ENCODE data around the gene TAC3. TPM values are rescaled to one million over a fixed set of nuclear protein-coding genes. Genes with fewer than 3 reads are reported as not detected.
"Not testable (repeated sequence)": the region's sequence is repeated elsewhere in the genome, so short reads cannot be mapped to it uniquely, and the experiment has no call there.

Gene TAC3
- total and polyA plus RNA-seq, 8 donors, result 0.23 to 4.4 TPM; not detected in 6

DNA sequence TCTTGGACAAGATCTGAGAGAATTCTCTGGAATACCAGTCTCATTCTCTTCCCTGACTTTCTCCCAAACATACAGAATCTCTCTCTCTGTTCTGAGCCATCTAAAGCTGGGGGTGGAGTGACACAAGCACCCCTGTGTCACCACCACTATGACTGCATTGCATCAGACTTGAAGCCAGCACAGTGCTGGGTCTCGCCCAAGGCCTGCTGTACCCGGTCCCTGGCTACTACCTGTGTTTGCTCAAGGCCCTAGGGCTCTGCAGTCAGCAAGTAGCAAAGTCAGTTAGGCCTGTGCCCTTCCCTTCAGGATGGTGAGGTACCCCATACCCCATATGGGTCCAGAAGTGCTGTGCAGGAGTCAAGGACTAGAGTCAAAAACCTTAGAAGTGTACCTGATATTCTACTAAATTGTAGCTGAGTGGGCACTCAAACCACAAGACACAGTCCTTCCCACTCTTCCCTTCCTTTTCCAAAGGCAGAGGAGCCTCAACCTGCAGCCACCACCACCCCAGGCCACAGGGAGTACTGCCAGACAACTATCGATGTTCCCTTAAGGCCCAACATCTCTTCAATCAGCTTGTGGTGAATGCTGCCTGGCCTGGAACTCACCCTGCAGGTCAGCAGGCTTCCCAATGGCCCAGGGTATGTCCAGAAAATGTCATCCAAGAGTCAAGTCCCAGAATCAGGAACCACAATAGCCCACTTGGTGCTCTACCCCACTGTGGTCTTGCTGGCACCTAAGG is 37.8 kb downstream of the TAC3 start:
- no peak overlapping the region for H3K4me3 ChIP-seq
- DNase-seq (no peak), ATAC-seq (no peak), FAIRE-seq (no peak)
- intact Hi-C loops (cut with DNase I), result no loop called here
- no peaks in the 10 kb centered on the region for H3K9me3 ChIP-seq
- no peaks in the 10 kb centered on the region for H3K4me1 ChIP-seq
- TF ChIP-seq, protein P1, sequence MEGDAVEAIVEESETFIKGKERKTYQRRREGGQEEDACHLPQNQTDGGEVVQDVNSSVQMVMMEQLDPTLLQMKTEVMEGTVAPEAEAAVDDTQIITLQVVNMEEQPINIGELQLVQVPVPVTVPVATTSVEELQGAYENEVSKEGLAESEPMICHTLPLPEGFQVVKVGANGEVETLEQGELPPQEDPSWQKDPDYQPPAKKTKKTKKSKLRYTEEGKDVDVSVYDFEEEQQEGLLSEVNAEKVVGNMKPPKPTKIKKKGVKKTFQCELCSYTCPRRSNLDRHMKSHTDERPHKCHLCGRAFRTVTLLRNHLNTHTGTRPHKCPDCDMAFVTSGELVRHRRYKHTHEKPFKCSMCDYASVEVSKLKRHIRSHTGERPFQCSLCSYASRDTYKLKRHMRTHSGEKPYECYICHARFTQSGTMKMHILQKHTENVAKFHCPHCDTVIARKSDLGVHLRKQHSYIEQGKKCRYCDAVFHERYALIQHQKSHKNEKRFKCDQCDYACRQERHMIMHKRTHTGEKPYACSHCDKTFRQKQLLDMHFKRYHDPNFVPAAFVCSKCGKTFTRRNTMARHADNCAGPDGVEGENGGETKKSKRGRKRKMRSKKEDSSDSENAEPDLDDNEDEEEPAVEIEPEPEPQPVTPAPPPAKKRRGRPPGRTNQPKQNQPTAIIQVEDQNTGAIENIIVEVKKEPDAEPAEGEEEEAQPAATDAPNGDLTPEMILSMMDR (IDR thresholded peaks at IDR 0.05), result no peak
- no peaks in the 10 kb centered on the region for H3K27me3 ChIP-seq
- WGBS, 2 donors, result 74 to 84% methylated on average over 3 of the region's 3 CpGs
- H3K36me3 ChIP-seq, result no peaks in the 10 kb centered on the region
- H3K27ac ChIP-seq, result no peak overlapping the region

DNA sequence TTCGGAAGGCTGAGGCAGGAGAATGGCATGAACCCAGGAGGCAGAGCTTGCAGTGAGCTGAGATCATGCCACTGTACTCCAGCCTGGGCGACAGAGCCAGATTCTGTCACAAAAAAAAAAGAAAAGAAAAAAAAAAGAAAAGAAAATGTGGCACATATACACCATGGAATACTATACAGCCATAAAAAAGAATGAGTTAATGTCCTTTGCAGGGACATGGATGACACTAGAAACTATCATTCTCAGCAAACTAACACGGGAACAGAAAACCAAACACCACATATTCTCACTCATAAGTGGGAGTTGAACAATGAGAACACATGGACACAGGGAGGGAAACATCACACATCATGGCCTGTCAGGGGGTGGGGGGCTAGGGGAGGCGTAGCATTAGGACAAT is 39.0 kb downstream of the TAC3 start:
- H3K36me3 ChIP-seq; ATAC-seq; H3K27ac ChIP-seq; DNase-seq; FAIRE-seq; H3K4me1 ChIP-seq; H3K9me3 ChIP-seq; intact Hi-C loops (cut with DNase I); H3K27me3 ChIP-seq; H3K4me3 ChIP-seq: not testable (repeated sequence)
- WGBS, 2 donors, result 85 to 93% methylated on average over 3 to 4 of the region's 4 CpGs

- H3K4me1 ChIP-seq; ATAC-seq; DNase-seq; H3K27ac ChIP-seq; H3K36me3 ChIP-seq; H3K9me3 ChIP-seq; H3K27me3 ChIP-seq; FAIRE-seq; intact Hi-C loops (cut with DNase I); H3K4me3 ChIP-seq: not testable (repeated sequence)
- WGBS, 2 donors, result 70 to 81% methylated on average over 3 of the region's 3 CpGs
These were observed 42.1 kb downstream of the TAC3 start for GRCh38 chr12:56974224-56974623.

GRCh38 chr12:56968910-56969309 is 47.4 kb downstream of the TAC3 start:
- H3K4me1 ChIP-seq; ATAC-seq; DNase-seq; H3K27me3 ChIP-seq; H3K27ac ChIP-seq; FAIRE-seq; H3K4me3 ChIP-seq; intact Hi-C loops (cut with DNase I); H3K36me3 ChIP-seq; H3K9me3 ChIP-seq: not testable (repeated sequence)
- WGBS, 2 donors, result 76 to 78% methylated on average over 6 of the region's 6 CpGs

DNA sequence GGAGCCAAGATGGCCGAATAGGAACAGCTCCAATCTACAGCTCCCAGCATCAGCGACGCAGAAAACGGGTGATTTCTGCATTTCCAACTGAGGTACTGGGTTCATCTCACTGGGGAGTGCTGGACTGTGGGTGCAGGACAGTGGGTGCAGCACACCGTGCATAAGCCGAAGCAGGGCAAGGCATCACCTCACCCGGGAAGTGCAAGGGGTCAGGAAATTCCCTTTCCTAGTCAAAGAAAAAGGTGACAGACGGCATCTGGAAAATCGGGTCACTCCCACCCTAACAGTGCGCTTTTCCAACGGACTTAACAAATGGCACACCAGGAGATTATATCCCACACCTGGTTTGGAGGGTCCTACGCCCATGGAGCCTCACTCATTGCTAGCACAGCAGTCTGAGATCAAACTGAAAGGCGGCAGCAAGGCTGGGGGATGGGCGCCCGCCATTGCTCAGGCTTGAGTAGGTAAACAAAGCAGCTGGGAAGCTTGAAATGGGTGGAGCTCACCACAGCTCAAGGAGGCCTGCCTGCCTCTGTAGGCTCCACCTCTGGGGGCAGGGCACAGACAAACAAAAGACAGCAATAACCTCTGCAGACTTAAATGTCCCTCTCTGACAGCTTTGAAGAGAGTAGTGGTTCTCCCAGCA is 50.2 kb downstream of the TAC3 start:
- H3K36me3 ChIP-seq; H3K27me3 ChIP-seq; H3K27ac ChIP-seq; DNase-seq; ATAC-seq; intact Hi-C loops (cut with DNase I); H3K4me3 ChIP-seq; FAIRE-seq; H3K4me1 ChIP-seq; H3K9me3 ChIP-seq: not testable (repeated sequence)
- 86 to 90% methylated on average over 15 of the region's 15 CpGs for WGBS, 2 donors

- H3K9me3 ChIP-seq; H3K36me3 ChIP-seq; ATAC-seq; H3K27me3 ChIP-seq; FAIRE-seq; H3K27ac ChIP-seq; H3K4me3 ChIP-seq; intact Hi-C loops (cut with DNase I); DNase-seq; H3K4me1 ChIP-seq: not testable (repeated sequence)
- 93 to 95% methylated on average over 3 to 4 of the region's 4 CpGs for WGBS, 2 donors
These were observed 51.2 kb downstream of the TAC3 start for GRCh38 chr12:56965124-56965523.

DNA sequence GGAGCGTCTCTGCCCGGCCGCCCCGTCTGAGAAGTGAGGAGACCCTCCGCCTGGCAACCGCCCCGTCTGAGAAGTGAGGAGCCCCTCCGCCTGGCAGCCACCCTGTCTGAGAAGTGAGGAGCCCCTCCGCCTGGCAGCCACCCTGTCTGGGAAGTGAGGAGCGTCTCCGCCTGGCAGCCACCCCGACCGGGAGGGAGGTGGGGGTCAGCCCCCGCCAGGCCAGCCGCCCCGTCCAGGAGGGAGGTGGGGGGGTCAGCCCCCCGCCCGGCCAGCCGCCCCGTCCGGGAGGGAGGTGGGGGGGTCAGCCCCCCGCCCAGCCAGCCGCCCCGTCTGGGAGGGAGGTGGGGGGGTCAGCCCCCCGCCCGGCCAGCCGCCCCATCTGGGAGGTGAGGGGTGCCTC is 52.8 kb downstream of the TAC3 start:
- H3K27me3 ChIP-seq; ATAC-seq; intact Hi-C loops (cut with DNase I); H3K4me1 ChIP-seq; H3K36me3 ChIP-seq; H3K27ac ChIP-seq; H3K9me3 ChIP-seq; DNase-seq; H3K4me3 ChIP-seq; FAIRE-seq: not testable (repeated sequence)
- 92 to 100% methylated on average over 6 to 17 of the region's 27 CpGs for WGBS, 2 donors

- H3K27ac ChIP-seq; DNase-seq; ATAC-seq; H3K9me3 ChIP-seq; FAIRE-seq; intact Hi-C loops (cut with DNase I); H3K27me3 ChIP-seq; H3K36me3 ChIP-seq; H3K4me3 ChIP-seq; H3K4me1 ChIP-seq: not testable (repeated sequence)
- 51 to 54% methylated on average over 4 of the region's 4 CpGs for WGBS, 2 donors
These were observed 54.1 kb downstream of the TAC3 start for GRCh38 chr12:56962247-56962646.

Other genes with a start within 250 kb of the TAC3 start
- gene SDR9C7, start 82.1 kb downstream of the TAC3 start, total RNA-seq, result not detected
- gene SDR9C7, start 82.1 kb downstream of the TAC3 start, polyA plus RNA-seq, result not detected
- under 1 TPM; 0.08 to 0.35 (median 0.25) TPM for gene RDH16, start 58.9 kb downstream of the TAC3 start, total RNA-seq
- under 1 TPM; 0.77 to 0.84 TPM for gene RDH16, start 58.9 kb downstream of the TAC3 start, polyA plus RNA-seq
- gene ZBTB39, start 10.0 kb downstream of the TAC3 start, total RNA-seq, result 1 to 10 TPM; 2.4 to 4.3 (median 2.8) TPM
- gene ZBTB39, start 10.0 kb downstream of the TAC3 start, polyA plus RNA-seq, result 1 to 10 TPM; 1.5 to 1.9 TPM
- gene MYO1A, start 33.6 kb upstream of the TAC3 start, total RNA-seq, result under 1 TPM in 5 of 6 donors, not detected in 1; 0.22 to 0.65 (median 0.47) TPM
- under 1 TPM; 0.15 to 0.47 TPM for gene MYO1A, start 33.6 kb upstream of the TAC3 start, polyA plus RNA-seq
- gene NEMP1, start 62.3 kb upstream of the TAC3 start, total RNA-seq, result 1 to 10 TPM; 3.2 to 5.7 (median 4.0) TPM
- gene NEMP1, start 62.3 kb upstream of the TAC3 start, polyA plus RNA-seq, result 1 to 10 TPM; 1.1 to 2.4 TPM
- gene NAB2, start 72.6 kb upstream of the TAC3 start, total RNA-seq, result 10 to 100 TPM in 1 of 6 donors, 1 to 10 TPM in 5; 2.1 to 12.9 (median 4.6) TPM
- 10 to 100 TPM in 1 of 2 donors, 1 to 10 TPM in 1; 5.8 to 21.3 TPM for gene NAB2, start 72.6 kb upstream of the TAC3 start, polyA plus RNA-seq
- gene STAT6, start 94.8 kb upstream of the TAC3 start, total RNA-seq, result 100 to 1,000 TPM in 1 of 6 donors, 10 to 100 TPM in 5; 31.0 to 116 (median 51.9) TPM
- gene STAT6, start 94.8 kb upstream of the TAC3 start, polyA plus RNA-seq, result 100 to 1,000 TPM; 137 to 141 TPM
- gene LRP1, start 112.0 kb upstream of the TAC3 start, total RNA-seq, result 10 to 100 TPM; 19.2 to 89.4 (median 38.5) TPM
- gene LRP1, start 112.0 kb upstream of the TAC3 start, polyA plus RNA-seq, result 10 to 100 TPM; 12.2 to 15.7 TPM
- not detected for gene LRP1-AS, start 131.1 kb upstream of the TAC3 start, total RNA-seq
- gene LRP1-AS, start 131.1 kb upstream of the TAC3 start, polyA plus RNA-seq, result not detected
- 1 to 10 TPM in 4 of 6 donors, under 1 TPM in 2; 0.37 to 3.3 (median 1.2) TPM for gene NXPH4, start 200.3 kb upstream of the TAC3 start, total RNA-seq
- gene NXPH4, start 200.3 kb upstream of the TAC3 start, polyA plus RNA-seq, result under 1 TPM; 0.28 to 0.38 TPM
- 100 to 1,000 TPM in 1 of 6 donors, 10 to 100 TPM in 5; 44.8 to 183 (median 63.9) TPM for gene SHMT2, start 213.2 kb upstream of the TAC3 start, total RNA-seq
- 10 to 100 TPM; 20.0 to 29.8 TPM for gene SHMT2, start 213.2 kb upstream of the TAC3 start, polyA plus RNA-seq
- 1 to 10 TPM in 2 of 6 donors, under 1 TPM in 4; 0.46 to 2.1 (median 0.76) TPM for gene STAC3, start 234.7 kb upstream of the TAC3 start, total RNA-seq
- 1 to 10 TPM; 2.5 to 3.0 TPM for gene STAC3, start 234.7 kb upstream of the TAC3 start, polyA plus RNA-seq

Data from pancreas (tissue), 10 donors.